Measurements from ENCODE around the gene GNAS.
"Not testable (repeated sequence)": the region's sequence is repeated elsewhere in the genome, so short reads cannot be mapped to it uniquely, and the experiment has no call there.

Gene GNAS

GRCh38 chr20:58941471-58941870, 89.0 kb downstream of the GNAS start:
- no peak for DNase-seq

GRCh38 chr20:58942549-58942948, 90.0 kb downstream of the GNAS start:
- no peak for DNase-seq

GRCh38 chr20:58944610-58945009, 92.1 kb downstream of the GNAS start:
- DNase-seq, result no peak

GRCh38 chr20:58945965-58946631, 93.6 kb downstream of the GNAS start:
- DNase-seq, result no peak

GRCh38 chr20:58947797-58948388, 95.4 kb downstream of the GNAS start:
- not testable (repeated sequence) for DNase-seq

- no peak for DNase-seq
These were observed 98.1 kb downstream of the GNAS start for GRCh38 chr20:58950603-58951002.

- DNase-seq, result no peak
These were observed 100.5 kb downstream of the GNAS start for GRCh38 chr20:58953050-58953449.

GRCh38 chr20:58956078-58956477, 103.6 kb downstream of the GNAS start:
- no peak for DNase-seq

GRCh38 chr20:58959652-58960051, 107.1 kb downstream of the GNAS start:
- no peak for DNase-seq

All from SHP77 treated with DMSO at 0.1 percent for 48 hours (cell line).